AG08395 (cell line): Measurements from ENCODE around the gene SLC39A6.

Experiments used
- DNase-seq: peaks from one replicate; pipeline ENCODE4 v3.0.0; 2012; ENCODE audit warnings: mixed read lengths, low spot score

The SLC39A6 gene

GRCh38 chr18:36064027-36064808, 64.9 kb downstream of the SLC39A6 start:
- DNase-seq = no peak

DNA sequence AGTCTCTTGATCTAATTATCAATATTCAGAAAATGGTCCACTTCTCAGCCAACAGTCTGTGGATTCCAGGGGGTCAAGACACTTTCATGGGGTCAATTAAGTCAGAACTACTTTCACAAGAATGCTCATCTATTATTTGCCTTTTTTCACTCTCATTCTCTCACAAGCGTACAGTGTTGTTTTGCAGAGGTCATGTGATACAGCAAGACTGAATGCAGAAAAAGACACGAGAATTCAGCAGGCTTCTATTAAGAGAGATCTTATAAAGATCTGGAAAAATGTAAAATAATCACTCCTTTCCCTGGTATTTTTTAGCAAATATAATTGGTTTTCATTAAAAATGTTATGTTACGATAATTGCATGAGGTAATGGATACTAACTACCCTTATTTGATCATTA, 70.5 kb downstream of the SLC39A6 start:
- no peak for DNase-seq
